ENCODE results near the gene SOBP.

SOBP gene

GRCh38 chr6:107642095-107642860 is 152.4 kb downstream of the SOBP start:
- H3K27ac ChIP-seq (ENCODE audit: low read length, poor library complexity, severe bottlenecking): no peak overlapping the region
- no peak overlapping the region for H3K18ac ChIP-seq (ENCODE audit: low read depth in 1 of 2, low read length in 2 of 2)
- H3K4me1 ChIP-seq (ENCODE audit: control insufficient read depth, insufficient read depth, low read depth, low read length): peaks cover 4% of the 10 kb centered on the region
- H2BK5ac ChIP-seq (ENCODE audit: low read depth, low read length, poor library complexity, severe bottlenecking): no peak overlapping the region
- H3K14ac ChIP-seq (ENCODE audit: low read length in 2 of 2): no peak overlapping the region
- no peaks in the 10 kb centered on the region for H3K79me1 ChIP-seq (replicated peaks; ENCODE audit: low read length, poor library complexity, severe bottlenecking)
- no peak overlapping the region for H2BK120ac ChIP-seq (ENCODE audit: low read depth, low read length)
- H3K36me3 ChIP-seq (ENCODE audit: control insufficient read depth in 1 of 2, insufficient read depth in 2 of 2, low read depth in 1 of 2, low read length in 2 of 2): peaks cover 0 to 12% of the 10 kb centered on the region in 2 experiments
- no peak overlapping the region for H3K4me2 ChIP-seq (ENCODE audit: low read length, poor library complexity, severe bottlenecking)
- no peak overlapping the region for H2BK15ac ChIP-seq (ENCODE audit: low read depth, poor library complexity, severe bottlenecking)
- H3K27me3 ChIP-seq (ENCODE audit: control insufficient read depth in 1 of 2, insufficient read depth in 1 of 2, low read length in 2 of 2): peaks cover 0 to 14% of the 10 kb centered on the region in 2 experiments
- no peak overlapping the region for H2BK12ac ChIP-seq (ENCODE audit: low read length in 2 of 2)
- DNase-seq: no peak
- H4K8ac ChIP-seq (ENCODE audit: low read length): no peak overlapping the region
- H2AFZ ChIP-seq (ENCODE audit: low read depth, low read length): no peak overlapping the region
- no peak overlapping the region for H3K9ac ChIP-seq (ENCODE audit: low read length)
- WGBS: 71% methylated on average over 1 of the region's 3 CpGs
- no peak overlapping the region for H3K4ac ChIP-seq (ENCODE audit: low read depth in 1 of 2, low read length in 2 of 2)
- H3K9me3 ChIP-seq (ENCODE audit: control insufficient read depth, low read length): no peaks in the 10 kb centered on the region
- H3K23ac ChIP-seq (ENCODE audit: low read length in 2 of 2): no peak overlapping the region
- no peak overlapping the region for H4K91ac ChIP-seq (ENCODE audit: low read length)
- no peak overlapping the region for H2AK5ac ChIP-seq (ENCODE audit: low read length, severe bottlenecking)
- H3K4me3 ChIP-seq (ENCODE audit: insufficient read depth in 1 of 2, low read depth in 1 of 2, low read length in 2 of 2): no peak overlapping the region

- Histone ChIP-seq H2AFZ (ENCODE audit: low read depth, low read length) (no peak overlapping the region), H3K23ac (ENCODE audit: low read length in 2 of 2) (no peak overlapping the region), H2BK120ac (ENCODE audit: low read depth, low read length) (no peak overlapping the region), H3K36me3 (ENCODE audit: control insufficient read depth in 1 of 2, insufficient read depth in 2 of 2, low read depth in 1 of 2, low read length in 2 of 2) (peaks cover 0 to 6% of the 10 kb centered on the region in 2 experiments), H3K4me2 (ENCODE audit: low read length, poor library complexity, severe bottlenecking) (no peak overlapping the region), H3K9me3 (ENCODE audit: control insufficient read depth, low read length) (no peaks in the 10 kb centered on the region), H3K9ac (ENCODE audit: low read length) (no peak overlapping the region), H2AK5ac (ENCODE audit: low read length, severe bottlenecking) (no peak overlapping the region), H2BK5ac (ENCODE audit: low read depth, low read length, poor library complexity, severe bottlenecking) (no peak overlapping the region), H4K8ac (ENCODE audit: low read length) (no peak overlapping the region), H2BK15ac (ENCODE audit: low read depth, poor library complexity, severe bottlenecking) (no peak overlapping the region), H3K4me1 (ENCODE audit: control insufficient read depth, insufficient read depth, low read depth, low read length) (peaks cover 4% of the 10 kb centered on the region), H3K18ac (ENCODE audit: low read depth in 1 of 2, low read length in 2 of 2) (no peak overlapping the region), H2BK12ac (ENCODE audit: low read length in 2 of 2) (no peak overlapping the region), H3K4me3 (ENCODE audit: insufficient read depth in 1 of 2, low read depth in 1 of 2, low read length in 2 of 2) (no peak overlapping the region), H3K27ac (ENCODE audit: low read length, poor library complexity, severe bottlenecking) (no peak overlapping the region), H3K79me1 (replicated peaks; ENCODE audit: low read length, poor library complexity, severe bottlenecking) (no peaks in the 10 kb centered on the region), H4K91ac (ENCODE audit: low read length) (no peak overlapping the region), H3K14ac (ENCODE audit: low read length in 2 of 2) (no peak overlapping the region), H3K27me3 (ENCODE audit: control insufficient read depth in 1 of 2, insufficient read depth in 1 of 2, low read length in 2 of 2) (peaks cover 0 to 14% of the 10 kb centered on the region in 2 experiments), H3K4ac (ENCODE audit: low read depth in 1 of 2, low read length in 2 of 2) (no peak overlapping the region)
- DNase-seq: no peak
- 100% methylated on average over 1 of the region's 3 CpGs for WGBS
Measured at GRCh38 chr6:107642861-107643328, 153.0 kb downstream of the SOBP start.

GRCh38 chr6:107644513-107644912 is 154.6 kb downstream of the SOBP start:
- no peak overlapping the region for H4K91ac ChIP-seq (ENCODE audit: low read length)
- H3K4me2 ChIP-seq (ENCODE audit: low read length, poor library complexity, severe bottlenecking): no peak overlapping the region
- H3K9ac ChIP-seq (ENCODE audit: low read length): peak overlapping the region; percentile 31
- H3K14ac ChIP-seq (ENCODE audit: low read length in 2 of 2): no peak overlapping the region
- no peak overlapping the region for H3K4me3 ChIP-seq (ENCODE audit: insufficient read depth in 1 of 2, low read depth in 1 of 2, low read length in 2 of 2)
- H3K79me1 ChIP-seq (replicated peaks; ENCODE audit: low read length, poor library complexity, severe bottlenecking): no peaks in the 10 kb centered on the region
- H2BK12ac ChIP-seq (ENCODE audit: low read length in 2 of 2): no peak overlapping the region
- no peak overlapping the region for H2BK15ac ChIP-seq (ENCODE audit: low read depth, poor library complexity, severe bottlenecking)
- peaks cover 4% of the 10 kb centered on the region for H3K4me1 ChIP-seq (ENCODE audit: control insufficient read depth, insufficient read depth, low read depth, low read length)
- H4K8ac ChIP-seq (ENCODE audit: low read length): no peak overlapping the region
- DNase-seq: no peak
- H3K9me3 ChIP-seq (ENCODE audit: control insufficient read depth, low read length): no peaks in the 10 kb centered on the region
- no peak overlapping the region for H3K27ac ChIP-seq (ENCODE audit: low read length, poor library complexity, severe bottlenecking)
- no peak overlapping the region for H3K4ac ChIP-seq (ENCODE audit: low read depth in 1 of 2, low read length in 2 of 2)
- H3K23ac ChIP-seq (ENCODE audit: low read length in 2 of 2): no peak overlapping the region
- H3K36me3 ChIP-seq (ENCODE audit: control insufficient read depth in 1 of 2, insufficient read depth in 2 of 2, low read depth in 1 of 2, low read length in 2 of 2): peaks cover 0 to 5% of the 10 kb centered on the region in 2 experiments
- 83% methylated on average over 1 of the region's 1 CpG for WGBS
- H2BK5ac ChIP-seq (ENCODE audit: low read depth, low read length, poor library complexity, severe bottlenecking): no peak overlapping the region
- no peak overlapping the region for H2BK120ac ChIP-seq (ENCODE audit: low read depth, low read length)
- H3K18ac ChIP-seq (ENCODE audit: low read depth in 1 of 2, low read length in 2 of 2): no peak overlapping the region
- no peak overlapping the region for H2AK5ac ChIP-seq (ENCODE audit: low read length, severe bottlenecking)
- H3K27me3 ChIP-seq (ENCODE audit: control insufficient read depth in 1 of 2, insufficient read depth in 1 of 2, low read length in 2 of 2): peaks cover 0 to 14% of the 10 kb centered on the region in 2 experiments
- no peak overlapping the region for H2AFZ ChIP-seq (ENCODE audit: low read depth, low read length)

- Histone ChIP-seq H3K4me3 (ENCODE audit: insufficient read depth in 1 of 2, low read depth in 1 of 2, low read length in 2 of 2) (peak overlapping the region in 1 of 2 experiments; percentile 31), H4K8ac (ENCODE audit: low read length) (no peak overlapping the region), H2AK5ac (ENCODE audit: low read length, severe bottlenecking) (no peak overlapping the region), H3K14ac (ENCODE audit: low read length in 2 of 2) (no peak overlapping the region), H4K91ac (ENCODE audit: low read length) (no peak overlapping the region), H3K36me3 (ENCODE audit: control insufficient read depth in 1 of 2, insufficient read depth in 2 of 2, low read depth in 1 of 2, low read length in 2 of 2) (peaks cover 0 to 3% of the 10 kb centered on the region in 2 experiments), H2BK15ac (ENCODE audit: low read depth, poor library complexity, severe bottlenecking) (no peak overlapping the region), H2BK12ac (ENCODE audit: low read length in 2 of 2) (no peak overlapping the region), H3K4me2 (ENCODE audit: low read length, poor library complexity, severe bottlenecking) (no peak overlapping the region), H3K79me1 (replicated peaks; ENCODE audit: low read length, poor library complexity, severe bottlenecking) (no peaks in the 10 kb centered on the region), H3K4me1 (ENCODE audit: control insufficient read depth, insufficient read depth, low read depth, low read length) (peaks cover 4% of the 10 kb centered on the region), H3K18ac (ENCODE audit: low read depth in 1 of 2, low read length in 2 of 2) (no peak overlapping the region), H3K27me3 (ENCODE audit: control insufficient read depth in 1 of 2, insufficient read depth in 1 of 2, low read length in 2 of 2) (peaks cover 0 to 7% of the 10 kb centered on the region in 2 experiments), H2BK5ac (ENCODE audit: low read depth, low read length, poor library complexity, severe bottlenecking) (no peak overlapping the region), H3K27ac (ENCODE audit: low read length, poor library complexity, severe bottlenecking) (no peak overlapping the region), H3K23ac (ENCODE audit: low read length in 2 of 2) (no peak overlapping the region), H3K9me3 (ENCODE audit: control insufficient read depth, low read length) (no peaks in the 10 kb centered on the region), H2AFZ (ENCODE audit: low read depth, low read length) (no peak overlapping the region), H3K4ac (ENCODE audit: low read depth in 1 of 2, low read length in 2 of 2) (no peak overlapping the region), H3K9ac (ENCODE audit: low read length) (no peak overlapping the region), H2BK120ac (ENCODE audit: low read depth, low read length) (no peak overlapping the region)
- WGBS: 97% methylated on average over 4 of the region's 4 CpGs
- DNase-seq: no peak
Measured at GRCh38 chr6:107645740-107646139, 155.8 kb downstream of the SOBP start.
